HG02943 (cell line): ENCODE measurements around the gene KIAA1217.
A peak's percentile ranks its signal among the peaks of the same experiment; 100 is the strongest.
"Not testable (repeated sequence)": the region's sequence is repeated elsewhere in the genome, so short reads cannot be mapped to it uniquely, and the experiment has no call there.

Source experiments
- ATAC-seq: cut with Tn5 transposase; IDR thresholded peaks from one replicate; pipeline ENCODE4 v1.9.1; 2021; ENCODE audit warnings: mild to moderate bottlenecking, low read depth, moderate library complexity; ENCODE audit not compliant: unreplicated experiment

Gene KIAA1217

GRCh38 chr10:24482713-24483112 lies 273.8 kb downstream of the KIAA1217 start:
- not testable (repeated sequence) for ATAC-seq

GRCh38 chr10:24483701-24484100 lies 274.8 kb downstream of the KIAA1217 start:
- no peak for ATAC-seq

GRCh38 chr10:24484771-24485170 lies 275.8 kb downstream of the KIAA1217 start:
- no peak for ATAC-seq

GRCh38 chr10:24485304-24485703 lies 276.4 kb downstream of the KIAA1217 start:
- ATAC-seq, result no peak

GRCh38 chr10:24488631-24489030 lies 279.7 kb downstream of the KIAA1217 start:
- no peak for ATAC-seq

GRCh38 chr10:24493165-24493564 lies 284.2 kb downstream of the KIAA1217 start:
- no peak for ATAC-seq

GRCh38 chr10:24494236-24494635 lies 285.3 kb downstream of the KIAA1217 start:
- ATAC-seq, result no peak

- no peak for ATAC-seq
These were observed 285.8 kb downstream of the KIAA1217 start for GRCh38 chr10:24494777-24495176.

- ATAC-seq, result no peak
These were observed 286.9 kb downstream of the KIAA1217 start for GRCh38 chr10:24495666-24496460.

- ATAC-seq, result no peak
These were observed 288.0 kb downstream of the KIAA1217 start for GRCh38 chr10:24496906-24497305.

- ATAC-seq, result no peak
These were observed 292.2 kb downstream of the KIAA1217 start for GRCh38 chr10:24501056-24501711.

- ATAC-seq, result no peak
These were observed 293.1 kb downstream of the KIAA1217 start for GRCh38 chr10:24502006-24502405.

GRCh38 chr10:24502801-24503460 lies 294.0 kb downstream of the KIAA1217 start:
- ATAC-seq, result no peak

GRCh38 chr10:24503461-24504320 lies 294.8 kb downstream of the KIAA1217 start:
- ATAC-seq, result peak; percentile 82

- no peak for ATAC-seq
These were observed 296.8 kb downstream of the KIAA1217 start for GRCh38 chr10:24505759-24506158.

- no peak for ATAC-seq
These were observed 304.2 kb downstream of the KIAA1217 start for GRCh38 chr10:24513155-24513554.

- ATAC-seq, result no peak
These were observed 306.5 kb downstream of the KIAA1217 start for GRCh38 chr10:24515481-24515880.

- ATAC-seq, result no peak
These were observed 309.5 kb downstream of the KIAA1217 start for GRCh38 chr10:24518411-24518810.

GRCh38 chr10:24518981-24519597 lies 310.2 kb downstream of the KIAA1217 start:
- no peak for ATAC-seq

- no peak for ATAC-seq
These were observed 311.0 kb downstream of the KIAA1217 start for GRCh38 chr10:24519950-24520349.
